ENCODE measurements around the gene TNFSF15. TPM values are rescaled to one million over a fixed set of nuclear protein-coding genes. Genes with fewer than 3 reads are reported as not detected.

The TNFSF15 gene
- total and polyA plus RNA-seq, 2 donors = 0.92 to 8.8 TPM

DNA sequence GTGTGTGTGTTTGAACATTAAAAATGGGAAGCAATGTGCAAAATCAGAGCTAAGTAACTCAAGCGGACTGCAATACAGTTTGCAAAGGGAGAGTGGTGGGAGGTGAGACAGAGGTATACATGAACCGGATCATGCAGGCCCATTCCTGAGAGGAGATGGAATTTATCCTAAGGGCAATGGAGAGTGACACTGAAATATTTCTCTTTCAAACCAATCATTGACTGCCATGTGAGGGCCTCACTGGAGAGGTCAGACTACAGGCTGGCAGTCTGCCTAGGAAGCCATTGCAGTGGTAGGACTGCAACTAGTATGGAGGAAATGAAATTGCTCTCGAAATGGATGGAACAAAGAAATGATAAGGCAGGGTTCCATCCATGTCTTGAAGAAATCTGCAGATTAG is 34.8 kb downstream of the TNFSF15 start:
- no peaks in the 10 kb centered on the region for H3K36me3 ChIP-seq (ENCODE audit: insufficient read depth)
- WGBS = 91% methylated on average over 3 of the region's 3 CpGs
- no peaks in the 10 kb centered on the region for H3K4me1 ChIP-seq (ENCODE audit: insufficient read depth)

DNA sequence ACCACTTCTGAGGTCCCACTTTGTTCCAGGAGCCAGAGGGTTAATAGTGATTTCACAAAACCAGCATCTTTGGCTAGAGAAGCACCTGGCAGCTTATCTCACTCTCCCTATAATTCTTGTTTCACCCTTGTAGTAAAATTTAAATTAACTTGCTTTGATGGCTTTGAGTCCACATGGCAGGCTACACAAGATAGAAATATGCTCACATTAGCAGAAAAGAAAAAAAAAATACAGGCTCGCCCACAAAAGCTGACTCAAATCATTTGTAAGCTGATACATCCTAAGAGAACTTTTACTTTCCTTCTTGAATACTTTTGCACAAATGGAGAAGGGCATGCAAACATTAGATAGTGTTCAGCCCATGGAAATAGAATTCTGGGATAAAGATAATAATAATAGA is 36.2 kb downstream of the TNFSF15 start:
- no peak overlapping the region for H3K4me3 ChIP-seq (ENCODE audit: low read depth, low read length)
- DNase-seq (ENCODE audit: extremely low spot score) = peak; percentile 32
- no peak overlapping the region for H3K27ac ChIP-seq (ENCODE audit: low read depth)
- no peaks in the 10 kb centered on the region for H3K4me1 ChIP-seq (ENCODE audit: insufficient read depth)
- no peaks in the 10 kb centered on the region for H3K36me3 ChIP-seq (ENCODE audit: insufficient read depth)
- 31% methylated on average over 1 of the region's 1 CpG for WGBS

More for the DNA sequence above, 34.8 kb downstream of the TNFSF15 start:
- Histone ChIP-seq H3K27ac (ENCODE audit: low read depth) (no peak overlapping the region), H3K4me3 (ENCODE audit: low read depth, low read length) (no peak overlapping the region)
- no peak for DNase-seq (ENCODE audit: extremely low spot score)

DNA sequence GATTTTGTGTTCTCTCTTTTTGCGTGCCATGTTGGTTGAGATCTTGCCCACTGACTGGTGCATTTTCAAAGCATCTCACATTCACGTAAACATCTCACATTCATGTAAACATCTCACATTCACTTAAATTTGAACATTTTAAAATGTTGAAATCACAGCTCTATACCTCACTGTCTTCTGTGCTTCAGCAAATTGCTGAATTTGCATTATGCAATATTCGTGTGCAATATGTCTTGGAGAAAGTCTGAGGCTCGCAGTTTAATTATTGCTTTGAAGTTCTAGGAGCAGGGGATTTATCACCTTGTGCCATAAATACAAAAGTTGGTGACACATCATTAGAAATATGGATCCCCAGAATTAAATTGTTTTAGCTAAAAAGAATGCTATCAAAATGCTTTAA is 42.6 kb downstream of the TNFSF15 start:
- no peaks in the 10 kb centered on the region for H3K36me3 ChIP-seq (ENCODE audit: insufficient read depth)
- no peak overlapping the region for H3K27ac ChIP-seq (ENCODE audit: low read depth)
- no peaks in the 10 kb centered on the region for H3K4me1 ChIP-seq (ENCODE audit: insufficient read depth)
- no peak overlapping the region for H3K4me3 ChIP-seq (ENCODE audit: low read depth, low read length)
- DNase-seq (ENCODE audit: extremely low spot score) = no peak
- WGBS = 80% methylated on average over 4 of the region's 4 CpGs

DNA sequence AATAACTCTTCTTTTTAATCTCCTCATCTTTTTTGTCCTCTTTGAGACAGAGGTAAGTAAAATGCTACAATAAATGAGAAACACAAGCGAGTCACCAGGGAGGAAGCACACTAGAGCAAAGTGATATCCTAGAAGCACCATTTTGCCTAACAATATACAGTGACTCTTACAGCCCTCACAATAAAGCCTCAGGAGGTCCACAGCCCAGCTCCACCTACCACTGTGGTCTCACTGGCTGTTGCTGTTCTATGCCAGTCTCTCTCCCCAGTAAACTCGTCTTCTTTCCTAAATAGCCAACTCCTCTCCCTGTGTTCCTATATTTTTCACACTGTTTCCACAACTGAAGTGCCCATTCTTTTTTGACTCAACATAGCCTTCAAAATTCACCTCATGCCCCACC is 44.3 kb downstream of the TNFSF15 start:
- WGBS = 79% methylated on average over 2 of the region's 2 CpGs
- Histone ChIP-seq H3K4me1 (ENCODE audit: insufficient read depth) (no peaks in the 10 kb centered on the region), H3K27ac (ENCODE audit: low read depth) (no peak overlapping the region), H3K4me3 (ENCODE audit: low read depth, low read length) (no peak overlapping the region), H3K36me3 (ENCODE audit: insufficient read depth) (no peaks in the 10 kb centered on the region)
- no peak for DNase-seq (ENCODE audit: extremely low spot score)

DNA sequence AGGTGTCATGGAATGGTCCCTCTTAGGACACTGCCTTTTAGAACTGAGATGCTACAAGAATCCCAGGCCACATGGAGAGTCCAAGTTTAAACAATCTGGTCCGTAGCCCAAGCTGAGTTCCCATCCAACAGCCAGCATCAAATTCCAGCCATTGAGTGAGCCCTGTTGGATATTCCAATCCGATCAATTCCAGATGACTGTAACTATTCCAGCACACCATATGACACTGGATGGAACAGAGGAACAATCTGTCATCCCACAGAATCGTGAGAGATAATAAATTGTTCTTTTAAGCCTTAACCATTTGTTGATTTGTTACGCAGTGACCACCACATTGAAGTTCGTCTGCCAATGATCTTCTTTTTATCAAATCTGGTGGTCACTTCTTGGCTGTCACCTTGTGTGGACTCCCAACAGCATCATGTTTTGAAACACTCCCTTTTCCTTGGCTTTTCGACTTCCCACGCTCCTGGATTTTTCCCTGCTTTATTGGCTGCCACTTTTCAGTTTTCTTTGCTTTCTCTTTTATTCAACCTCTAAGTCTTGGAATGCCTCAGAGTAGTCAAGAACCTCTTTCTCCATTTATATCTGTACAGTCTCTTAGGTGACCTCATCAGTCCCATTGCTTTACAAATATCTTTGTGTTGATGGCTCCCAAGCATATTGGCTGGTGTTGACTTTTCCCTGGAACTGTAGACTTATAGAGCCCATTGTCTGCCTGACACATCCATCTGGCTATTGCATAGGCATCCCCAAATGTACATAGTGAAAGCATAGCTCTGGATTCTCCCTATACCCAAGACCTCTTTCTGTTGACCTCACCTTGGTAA is 46.1 kb downstream of the TNFSF15 start:
- H3K36me3 ChIP-seq (ENCODE audit: insufficient read depth) = no peaks in the 10 kb centered on the region
- WGBS = 83% methylated on average over 7 of the region's 7 CpGs
- no peak for DNase-seq (ENCODE audit: extremely low spot score)
- H3K27ac ChIP-seq (ENCODE audit: low read depth) = no peak overlapping the region
- H3K4me3 ChIP-seq (ENCODE audit: low read depth, low read length) = no peak overlapping the region
- no peaks in the 10 kb centered on the region for H3K4me1 ChIP-seq (ENCODE audit: insufficient read depth)

DNA sequence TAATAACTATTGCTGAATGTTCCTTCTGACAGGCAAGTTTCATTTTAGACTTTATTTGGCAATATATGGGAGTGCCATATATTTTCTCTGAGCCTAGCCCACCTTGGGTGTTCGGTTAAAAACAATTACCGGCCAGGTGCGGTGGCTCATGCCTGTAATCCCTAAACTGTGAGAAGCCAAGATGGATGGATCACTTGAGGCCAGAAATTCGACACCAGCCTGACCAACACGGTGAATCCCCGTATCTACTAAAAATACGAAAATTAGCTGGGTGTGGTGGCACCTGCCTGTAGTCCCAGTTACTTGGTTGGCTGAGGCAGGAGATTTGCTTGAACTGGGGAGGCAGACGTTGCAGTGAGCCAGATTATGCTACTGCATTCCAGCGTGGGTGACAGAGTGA is 47.9 kb downstream of the TNFSF15 start:
- Histone ChIP-seq H3K4me3 (ENCODE audit: low read depth, low read length) (no peak overlapping the region), H3K36me3 (ENCODE audit: insufficient read depth) (no peaks in the 10 kb centered on the region), H3K27ac (ENCODE audit: low read depth) (no peak overlapping the region), H3K4me1 (ENCODE audit: insufficient read depth) (no peaks in the 10 kb centered on the region)
- 62% methylated on average over 9 of the region's 9 CpGs for WGBS
- no peak for DNase-seq (ENCODE audit: extremely low spot score)

DNA sequence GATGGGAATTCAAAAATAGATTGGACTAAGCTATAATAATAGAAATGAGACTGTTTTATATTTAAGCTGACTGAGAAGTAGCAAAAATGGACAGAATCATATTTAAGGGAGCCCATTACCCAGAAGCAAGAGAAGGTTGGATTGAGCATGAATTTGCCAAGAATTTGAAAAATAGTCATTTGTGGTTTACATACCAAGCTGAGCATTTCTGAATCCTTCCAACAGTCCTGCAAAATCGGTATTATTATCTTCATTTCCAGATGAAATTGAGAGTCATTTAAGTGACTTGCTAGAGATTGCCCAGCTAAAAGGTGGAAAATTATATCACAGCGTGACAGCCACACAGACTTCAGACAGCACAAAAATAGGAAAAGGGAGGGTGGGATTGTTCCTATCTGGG is 48.4 kb downstream of the TNFSF15 start:
- WGBS = 79% methylated on average over 2 of the region's 2 CpGs
- DNase-seq (ENCODE audit: extremely low spot score) = no peak
- H3K4me3 ChIP-seq (ENCODE audit: low read depth, low read length) = no peak overlapping the region

DNA sequence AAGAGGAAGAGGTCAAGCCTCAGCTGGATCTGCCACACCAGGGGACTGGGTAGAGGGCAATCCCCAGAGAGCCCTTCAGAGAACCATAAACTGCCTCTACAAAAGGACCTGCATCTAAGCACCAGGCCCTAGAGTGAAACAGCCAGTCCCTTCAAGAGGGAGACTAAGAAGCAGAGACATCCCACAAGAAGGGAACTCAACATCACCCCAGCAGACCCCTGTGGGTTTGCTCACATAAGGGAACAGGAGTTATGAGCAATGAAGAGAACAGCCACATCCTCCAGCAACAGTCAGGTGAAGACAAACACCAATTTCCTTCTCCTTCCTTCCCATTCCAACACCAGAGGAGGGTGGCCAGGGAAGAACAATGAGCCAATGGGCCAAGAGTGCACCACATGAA is 48.9 kb downstream of the TNFSF15 start:
- Histone ChIP-seq H3K27ac (ENCODE audit: low read depth) (no peak overlapping the region), H3K4me1 (ENCODE audit: insufficient read depth) (no peaks in the 10 kb centered on the region), H3K36me3 (ENCODE audit: insufficient read depth) (no peaks in the 10 kb centered on the region)

More for the DNA sequence above, 48.4 kb downstream of the TNFSF15 start:
- Histone ChIP-seq H3K27ac (ENCODE audit: low read depth) (no peak overlapping the region), H3K4me1 (ENCODE audit: insufficient read depth) (no peaks in the 10 kb centered on the region), H3K36me3 (ENCODE audit: insufficient read depth) (no peaks in the 10 kb centered on the region)

DNA sequence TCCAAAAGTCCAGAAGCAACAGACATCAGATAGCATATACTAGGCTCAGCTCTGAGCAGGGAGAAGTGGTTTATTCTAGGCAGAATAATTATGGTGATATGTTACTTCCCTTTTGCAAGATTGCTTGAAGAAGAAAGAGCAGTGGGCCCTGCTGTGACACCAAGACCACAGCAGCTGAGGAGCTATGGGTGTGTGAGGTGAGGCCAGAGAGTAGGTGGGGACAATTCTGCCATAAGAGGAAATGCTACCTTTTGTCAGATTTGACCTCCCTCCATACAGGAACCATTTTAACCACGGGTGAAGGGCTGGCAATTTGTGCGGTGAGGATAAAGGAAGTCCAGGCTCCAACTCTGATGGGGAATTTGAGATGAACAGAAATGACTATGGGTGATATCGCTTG is 51.3 kb downstream of the TNFSF15 start:
- 84% methylated on average over 3 of the region's 3 CpGs for WGBS
- DNase-seq (ENCODE audit: extremely low spot score) = no peak
- H3K36me3 ChIP-seq (ENCODE audit: insufficient read depth) = no peaks in the 10 kb centered on the region
- no peak overlapping the region for H3K4me3 ChIP-seq (ENCODE audit: low read depth, low read length)
- no peaks in the 10 kb centered on the region for H3K4me1 ChIP-seq (ENCODE audit: insufficient read depth)
- no peak overlapping the region for H3K27ac ChIP-seq (ENCODE audit: low read depth)

More for the DNA sequence above, 48.9 kb downstream of the TNFSF15 start:
- no peak overlapping the region for H3K4me3 ChIP-seq (ENCODE audit: low read depth, low read length)
- no peak for DNase-seq (ENCODE audit: extremely low spot score)

DNA sequence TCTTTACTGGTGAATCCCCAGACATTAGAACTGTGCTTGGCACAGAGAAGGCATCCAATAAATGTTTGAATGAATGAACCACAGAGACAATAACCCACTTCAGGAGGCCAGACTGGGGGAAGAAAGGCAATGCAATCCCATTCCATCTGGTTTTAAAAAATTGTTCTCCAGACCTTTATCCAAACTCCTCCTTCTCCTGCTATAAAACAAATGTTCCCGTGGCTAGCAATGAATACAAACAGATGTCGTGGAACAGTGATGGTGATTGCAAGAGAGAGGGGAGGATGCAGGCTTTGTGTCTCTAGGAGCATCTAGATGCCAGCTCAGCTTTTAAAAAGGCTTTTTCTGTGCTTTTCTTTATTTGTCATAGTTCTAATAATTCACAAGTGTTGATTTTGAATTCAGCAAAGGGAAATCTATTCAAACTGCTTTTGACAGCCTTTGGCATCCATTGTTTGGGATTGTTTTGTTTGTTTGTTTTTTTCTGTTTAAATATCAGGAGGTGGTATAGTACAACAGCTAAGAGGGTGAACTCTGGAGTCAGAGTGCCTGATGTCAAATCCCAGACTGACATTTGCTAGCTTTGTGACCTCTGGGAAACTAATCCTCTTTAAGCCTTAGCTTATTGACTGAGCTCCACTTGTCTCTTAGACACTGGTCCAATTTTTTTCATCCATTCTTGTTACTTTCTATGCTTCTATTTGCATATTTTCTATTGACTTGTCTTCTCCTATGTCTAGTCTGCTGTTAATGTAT is 59.1 kb downstream of the TNFSF15 start:
- no peak overlapping the region for H3K27ac ChIP-seq (ENCODE audit: low read depth)
- no peaks in the 10 kb centered on the region for H3K36me3 ChIP-seq (ENCODE audit: insufficient read depth)
- DNase-seq (ENCODE audit: extremely low spot score) = peak; percentile 72
- H3K4me1 ChIP-seq (ENCODE audit: insufficient read depth) = no peaks in the 10 kb centered on the region
- WGBS = 38% methylated on average over 2 of the region's 2 CpGs
- H3K4me3 ChIP-seq (ENCODE audit: low read depth, low read length) = no peak overlapping the region

DNA sequence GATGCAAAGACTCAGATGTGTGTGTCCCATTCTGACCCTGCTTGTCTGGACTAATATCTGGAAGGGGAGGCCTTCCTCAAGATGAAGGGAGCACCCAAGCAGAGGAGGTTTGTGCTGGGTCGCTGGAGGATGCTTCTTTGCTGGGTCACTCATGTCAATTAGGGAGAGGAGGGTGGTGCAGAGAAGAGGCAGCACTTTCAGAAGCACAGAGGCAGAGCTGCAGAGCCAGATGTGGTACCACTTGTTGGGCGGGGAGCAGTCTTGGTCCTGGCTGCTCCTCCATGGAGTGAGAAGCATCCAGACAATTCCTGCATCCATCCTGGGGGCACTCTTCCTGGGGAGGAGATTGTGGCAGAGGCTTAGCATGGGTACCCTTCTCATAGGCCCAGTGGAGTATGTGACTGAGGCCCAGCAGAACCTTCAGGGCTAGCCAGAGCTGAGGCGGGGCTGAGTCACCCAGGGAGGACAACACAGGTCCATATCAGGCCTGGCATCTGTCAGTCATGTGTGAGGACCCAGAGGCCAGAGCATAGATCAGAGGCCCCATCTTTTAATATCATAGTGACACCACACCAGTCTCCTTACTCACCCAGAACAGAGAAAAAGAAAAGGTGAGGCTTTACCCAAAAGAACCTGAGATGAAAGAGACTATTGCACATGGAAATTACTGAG is 59.8 kb downstream of the TNFSF15 start:
- WGBS = 73% methylated on average over 3 of the region's 3 CpGs

DNA sequence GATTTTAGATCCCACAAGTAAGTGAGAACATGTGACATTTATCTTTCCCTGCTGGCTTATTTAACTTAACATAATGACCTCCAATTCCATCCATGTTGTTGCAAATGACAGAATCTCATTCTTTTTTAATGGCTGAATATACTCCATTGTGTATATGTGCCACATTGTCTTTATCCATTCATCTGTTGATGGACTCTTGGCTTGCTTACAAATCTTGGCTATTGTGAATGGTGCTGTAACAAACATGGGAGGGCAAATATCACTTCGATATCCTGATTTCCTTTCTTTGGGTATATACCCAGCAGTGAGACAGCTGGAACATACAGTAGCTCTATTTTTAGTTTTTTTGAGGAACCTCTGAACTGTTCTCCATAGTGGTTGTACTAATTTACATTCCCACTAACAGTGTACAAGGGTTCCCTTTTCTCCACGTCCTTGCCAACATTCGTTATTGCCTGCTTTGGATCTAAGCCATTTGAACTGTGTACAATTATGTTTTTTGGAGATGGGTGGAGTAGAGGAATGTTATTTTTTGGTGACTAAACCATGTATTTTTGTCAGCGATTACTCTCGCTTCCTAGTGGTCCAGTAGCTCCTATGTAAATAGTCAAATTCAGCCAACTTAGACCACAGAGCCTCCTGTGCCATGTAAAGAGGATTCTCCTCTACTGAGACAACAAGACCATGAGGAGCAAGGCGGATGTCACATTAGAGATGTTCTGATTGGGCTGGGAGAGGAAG is 60.6 kb downstream of the TNFSF15 start:
- Histone ChIP-seq H3K36me3 (ENCODE audit: insufficient read depth) (no peaks in the 10 kb centered on the region), H3K4me1 (ENCODE audit: insufficient read depth) (no peaks in the 10 kb centered on the region), H3K4me3 (ENCODE audit: low read depth, low read length) (no peak overlapping the region), H3K27ac (ENCODE audit: low read depth) (no peak overlapping the region)
- WGBS = 71% methylated on average over 6 of the region's 6 CpGs
- DNase-seq (ENCODE audit: extremely low spot score) = no peak

More for the DNA sequence above, 59.8 kb downstream of the TNFSF15 start:
- DNase-seq (ENCODE audit: extremely low spot score) = no peak
- no peak overlapping the region for H3K27ac ChIP-seq (ENCODE audit: low read depth)
- no peaks in the 10 kb centered on the region for H3K4me1 ChIP-seq (ENCODE audit: insufficient read depth)
- no peaks in the 10 kb centered on the region for H3K36me3 ChIP-seq (ENCODE audit: insufficient read depth)
- no peak overlapping the region for H3K4me3 ChIP-seq (ENCODE audit: low read depth, low read length)

DNA sequence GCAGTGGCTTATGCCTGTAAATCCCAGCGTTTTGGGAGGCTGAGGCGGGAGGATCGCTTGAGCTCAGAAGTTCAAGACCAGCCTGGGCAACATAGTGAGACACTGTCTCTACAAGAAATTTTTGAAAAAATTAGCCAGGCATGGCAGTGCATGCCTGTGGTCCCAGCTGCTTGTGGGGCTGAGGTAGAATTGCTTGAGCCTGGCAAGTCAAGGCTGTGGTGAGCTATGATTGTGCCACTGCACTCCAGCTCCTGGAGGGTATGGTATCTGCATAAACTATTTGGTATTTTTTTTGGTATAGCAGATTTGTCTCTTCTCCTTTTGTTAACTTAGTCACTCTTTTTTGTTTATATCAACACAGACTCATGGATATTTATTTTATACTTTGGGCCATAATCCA is 62.4 kb downstream of the TNFSF15 start:
- Histone ChIP-seq H3K4me3 (ENCODE audit: low read depth, low read length) (no peak overlapping the region), H3K4me1 (ENCODE audit: insufficient read depth) (no peaks in the 10 kb centered on the region), H3K36me3 (ENCODE audit: insufficient read depth) (no peaks in the 10 kb centered on the region), H3K27ac (ENCODE audit: low read depth) (no peak overlapping the region)
- 93% methylated on average over 3 of the region's 3 CpGs for WGBS
- no peak for DNase-seq (ENCODE audit: extremely low spot score)
